Esophagus squamous epithelium (tissue), 4 donors: ENCODE measurements around the gene RBM20.

Experiments used
- CTCF ChIP-seq, 6 experiments: fragments of 450-650 bp in 4 of 6; fragments of 200-600 bp in 2 of 6; sonication (generic) in 2 of 6; IDR thresholded peaks; one replicate each; pipeline ENCODE4 v1.5.1; 2016 to 2019; ENCODE audit warnings: antibody characterized with exemption in 6 of 6, mild to moderate bottlenecking in 4 of 6, moderate library complexity in 4 of 6
- POLR2A ChIP-seq, 4 donors: fragments of 450-650 bp; IDR thresholded peaks; one replicate each; pipeline ENCODE4 v1.6.1; 2017; ENCODE audit warnings: antibody characterized with exemption in 4 of 4, mild to moderate bottlenecking in 4 of 4, moderate library complexity in 3 of 4

- TF ChIP-seq POLR2A (IDR thresholded peaks at IDR 0.05) (no peak), CTCF (IDR thresholded peaks at IDR 0.05) (no peak)
These were observed 17.2 kb downstream of the RBM20 start for GRCh38 chr10:110661292-110661691.
